ENCODE measurements around the gene ZNF302. TPM values are rescaled to one million over a fixed set of nuclear protein-coding genes. Genes with fewer than 3 reads are reported as not detected.
A peak's percentile ranks its signal among the peaks of the same experiment; 100 is the strongest.

ZNF302 gene
- total and polyA plus RNA-seq, 4 donors = 5.8 to 18.6 (median 13.6) TPM

DNA sequence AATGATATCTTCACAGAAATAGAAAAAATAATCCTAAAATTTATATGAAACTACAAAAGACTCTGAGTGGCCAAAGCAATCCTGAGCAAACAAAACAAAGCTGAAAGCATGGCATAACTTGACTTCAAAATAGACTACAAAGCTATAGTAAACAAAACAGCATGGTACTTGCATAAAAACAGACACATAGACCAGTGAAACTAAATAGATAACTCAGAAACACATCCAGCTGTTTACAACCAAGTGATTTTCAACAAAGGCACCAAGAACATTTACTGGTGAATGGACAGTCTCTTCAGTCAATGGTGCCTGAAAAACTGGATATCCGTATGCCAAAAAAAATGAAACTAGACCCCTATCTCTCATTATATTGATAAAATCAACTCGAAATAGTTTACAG lies 25.7 kb upstream of the ZNF302 start:
- H3K27me3 ChIP-seq (ENCODE audit: control insufficient read depth in 4 of 4, insufficient read depth in 4 of 4, low read length in 3 of 4) = no peaks in the 10 kb centered on the region
- TF ChIP-seq EGR1 (IDR thresholded peaks at IDR 0.05; ENCODE audit: low read depth in 2 of 2) (no peak), HNF4G (IDR thresholded peaks at IDR 0.05) (no peak), HNF4A (conservative IDR thresholded peaks at IDR 0.05) (no peak), FOXA1 (IDR thresholded peaks at IDR 0.05) (no peak), GABPA (IDR thresholded peaks at IDR 0.05 in 1 of 2, conservative IDR thresholded peaks at IDR 0.05 in 1 of 2) (no peak)
- TF ChIP-seq, protein P1, sequence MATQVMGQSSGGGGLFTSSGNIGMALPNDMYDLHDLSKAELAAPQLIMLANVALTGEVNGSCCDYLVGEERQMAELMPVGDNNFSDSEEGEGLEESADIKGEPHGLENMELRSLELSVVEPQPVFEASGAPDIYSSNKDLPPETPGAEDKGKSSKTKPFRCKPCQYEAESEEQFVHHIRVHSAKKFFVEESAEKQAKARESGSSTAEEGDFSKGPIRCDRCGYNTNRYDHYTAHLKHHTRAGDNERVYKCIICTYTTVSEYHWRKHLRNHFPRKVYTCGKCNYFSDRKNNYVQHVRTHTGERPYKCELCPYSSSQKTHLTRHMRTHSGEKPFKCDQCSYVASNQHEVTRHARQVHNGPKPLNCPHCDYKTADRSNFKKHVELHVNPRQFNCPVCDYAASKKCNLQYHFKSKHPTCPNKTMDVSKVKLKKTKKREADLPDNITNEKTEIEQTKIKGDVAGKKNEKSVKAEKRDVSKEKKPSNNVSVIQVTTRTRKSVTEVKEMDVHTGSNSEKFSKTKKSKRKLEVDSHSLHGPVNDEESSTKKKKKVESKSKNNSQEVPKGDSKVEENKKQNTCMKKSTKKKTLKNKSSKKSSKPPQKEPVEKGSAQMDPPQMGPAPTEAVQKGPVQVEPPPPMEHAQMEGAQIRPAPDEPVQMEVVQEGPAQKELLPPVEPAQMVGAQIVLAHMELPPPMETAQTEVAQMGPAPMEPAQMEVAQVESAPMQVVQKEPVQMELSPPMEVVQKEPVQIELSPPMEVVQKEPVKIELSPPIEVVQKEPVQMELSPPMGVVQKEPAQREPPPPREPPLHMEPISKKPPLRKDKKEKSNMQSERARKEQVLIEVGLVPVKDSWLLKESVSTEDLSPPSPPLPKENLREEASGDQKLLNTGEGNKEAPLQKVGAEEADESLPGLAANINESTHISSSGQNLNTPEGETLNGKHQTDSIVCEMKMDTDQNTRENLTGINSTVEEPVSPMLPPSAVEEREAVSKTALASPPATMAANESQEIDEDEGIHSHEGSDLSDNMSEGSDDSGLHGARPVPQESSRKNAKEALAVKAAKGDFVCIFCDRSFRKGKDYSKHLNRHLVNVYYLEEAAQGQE (IDR thresholded peaks at IDR 0.05) = no peak
- TF ChIP-seq, protein P2, sequence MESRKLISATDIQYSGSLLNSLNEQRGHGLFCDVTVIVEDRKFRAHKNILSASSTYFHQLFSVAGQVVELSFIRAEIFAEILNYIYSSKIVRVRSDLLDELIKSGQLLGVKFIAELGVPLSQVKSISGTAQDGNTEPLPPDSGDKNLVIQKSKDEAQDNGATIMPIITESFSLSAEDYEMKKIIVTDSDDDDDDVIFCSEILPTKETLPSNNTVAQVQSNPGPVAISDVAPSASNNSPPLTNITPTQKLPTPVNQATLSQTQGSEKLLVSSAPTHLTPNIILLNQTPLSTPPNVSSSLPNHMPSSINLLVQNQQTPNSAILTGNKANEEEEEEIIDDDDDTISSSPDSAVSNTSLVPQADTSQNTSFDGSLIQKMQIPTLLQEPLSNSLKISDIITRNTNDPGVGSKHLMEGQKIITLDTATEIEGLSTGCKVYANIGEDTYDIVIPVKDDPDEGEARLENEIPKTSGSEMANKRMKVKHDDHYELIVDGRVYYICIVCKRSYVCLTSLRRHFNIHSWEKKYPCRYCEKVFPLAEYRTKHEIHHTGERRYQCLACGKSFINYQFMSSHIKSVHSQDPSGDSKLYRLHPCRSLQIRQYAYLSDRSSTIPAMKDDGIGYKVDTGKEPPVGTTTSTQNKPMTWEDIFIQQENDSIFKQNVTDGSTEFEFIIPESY (IDR thresholded peaks at IDR 0.05) = no peak
- H3K27ac ChIP-seq (ENCODE audit: low read depth in 1 of 2, low read length in 2 of 2) = no peak overlapping the region
- 68% methylated on average over 2 of the region's 2 CpGs for WGBS
- H3K36me3 ChIP-seq (ENCODE audit: control insufficient read depth in 4 of 4, insufficient read depth in 3 of 4, low read depth in 1 of 4, low read length in 3 of 4) = no peaks in the 10 kb centered on the region
- no peak overlapping the region for H3K9ac ChIP-seq (ENCODE audit: low read depth in 1 of 2, low read length in 2 of 2)
- no peak for DNase-seq (ENCODE audit: low spot score)
- H3K9me3 ChIP-seq (ENCODE audit: control insufficient read depth in 4 of 4, low read length in 3 of 4) = no peaks in the 10 kb centered on the region
- H3K4me3 ChIP-seq (ENCODE audit: low read depth in 1 of 3, low read length in 3 of 3) = no peak overlapping the region
- H3K4me1 ChIP-seq (ENCODE audit: control insufficient read depth in 4 of 4, insufficient read depth in 4 of 4, low read length in 3 of 4) = peaks cover 9 to 21% (median 16%) of the 10 kb centered on the region in 4 donors

GRCh38 chr19:34654796-34655195 lies 22.7 kb upstream of the ZNF302 start:
- Histone ChIP-seq H3K4me3 (ENCODE audit: low read depth in 1 of 3, low read length in 3 of 3) (no peak overlapping the region), H3K36me3 (ENCODE audit: control insufficient read depth in 4 of 4, insufficient read depth in 3 of 4, low read depth in 1 of 4, low read length in 3 of 4) (no peaks in the 10 kb centered on the region), H3K9ac (ENCODE audit: low read depth in 1 of 2, low read length in 2 of 2) (no peak overlapping the region), H3K9me3 (ENCODE audit: control insufficient read depth in 4 of 4, low read length in 3 of 4) (no peaks in the 10 kb centered on the region), H3K27ac (ENCODE audit: low read depth in 1 of 2, low read length in 2 of 2) (no peak overlapping the region), H3K4me1 (ENCODE audit: control insufficient read depth in 4 of 4, insufficient read depth in 4 of 4, low read length in 3 of 4) (peaks cover 9 to 21% (median 16%) of the 10 kb centered on the region in 4 donors), H3K27me3 (ENCODE audit: control insufficient read depth in 4 of 4, insufficient read depth in 4 of 4, low read length in 3 of 4) (no peaks in the 10 kb centered on the region)
- TF ChIP-seq YY1 (IDR thresholded peaks at IDR 0.05) = no peak
- no peak for TF ChIP-seq HNF4G (IDR thresholded peaks at IDR 0.05)
- 30% methylated on average over 2 of the region's 2 CpGs for WGBS
- no peak for DNase-seq (ENCODE audit: low spot score)

- no peak overlapping the region for H3K9ac ChIP-seq (ENCODE audit: low read depth in 1 of 2, low read length in 2 of 2)
- WGBS = 61% methylated on average over 2 of the region's 2 CpGs
- no peaks in the 10 kb centered on the region for H3K9me3 ChIP-seq (ENCODE audit: control insufficient read depth in 4 of 4, low read length in 3 of 4)
- peaks cover 9 to 21% (median 16%) of the 10 kb centered on the region in 4 donors for H3K4me1 ChIP-seq (ENCODE audit: control insufficient read depth in 4 of 4, insufficient read depth in 4 of 4, low read length in 3 of 4)
- H3K27ac ChIP-seq (ENCODE audit: low read depth in 1 of 2, low read length in 2 of 2) = peak overlapping the region in 1 of 2 donors; percentile 18
- H3K27me3 ChIP-seq (ENCODE audit: control insufficient read depth in 4 of 4, insufficient read depth in 4 of 4, low read length in 3 of 4) = no peaks in the 10 kb centered on the region
- no peaks in the 10 kb centered on the region for H3K36me3 ChIP-seq (ENCODE audit: control insufficient read depth in 4 of 4, insufficient read depth in 3 of 4, low read depth in 1 of 4, low read length in 3 of 4)
- no peak overlapping the region for H3K4me3 ChIP-seq (ENCODE audit: low read depth in 1 of 3, low read length in 3 of 3)
- no peak for DNase-seq (ENCODE audit: low spot score)
- TF ChIP-seq, protein P1 (IDR thresholded peaks at IDR 0.05) = no peak
- no peak for TF ChIP-seq EGR1 (IDR thresholded peaks at IDR 0.05; ENCODE audit: low read depth in 2 of 2)
- peak; percentile 22 for TF ChIP-seq HNF4G (IDR thresholded peaks at IDR 0.05)
- no peak for TF ChIP-seq RAD21 (IDR thresholded peaks at IDR 0.05)
- TF ChIP-seq YY1 (IDR thresholded peaks at IDR 0.05) = peak; percentile 48
- TF ChIP-seq TAF1 (conservative IDR thresholded peaks at IDR 0.05) = no peak
- TF ChIP-seq, protein P3, sequence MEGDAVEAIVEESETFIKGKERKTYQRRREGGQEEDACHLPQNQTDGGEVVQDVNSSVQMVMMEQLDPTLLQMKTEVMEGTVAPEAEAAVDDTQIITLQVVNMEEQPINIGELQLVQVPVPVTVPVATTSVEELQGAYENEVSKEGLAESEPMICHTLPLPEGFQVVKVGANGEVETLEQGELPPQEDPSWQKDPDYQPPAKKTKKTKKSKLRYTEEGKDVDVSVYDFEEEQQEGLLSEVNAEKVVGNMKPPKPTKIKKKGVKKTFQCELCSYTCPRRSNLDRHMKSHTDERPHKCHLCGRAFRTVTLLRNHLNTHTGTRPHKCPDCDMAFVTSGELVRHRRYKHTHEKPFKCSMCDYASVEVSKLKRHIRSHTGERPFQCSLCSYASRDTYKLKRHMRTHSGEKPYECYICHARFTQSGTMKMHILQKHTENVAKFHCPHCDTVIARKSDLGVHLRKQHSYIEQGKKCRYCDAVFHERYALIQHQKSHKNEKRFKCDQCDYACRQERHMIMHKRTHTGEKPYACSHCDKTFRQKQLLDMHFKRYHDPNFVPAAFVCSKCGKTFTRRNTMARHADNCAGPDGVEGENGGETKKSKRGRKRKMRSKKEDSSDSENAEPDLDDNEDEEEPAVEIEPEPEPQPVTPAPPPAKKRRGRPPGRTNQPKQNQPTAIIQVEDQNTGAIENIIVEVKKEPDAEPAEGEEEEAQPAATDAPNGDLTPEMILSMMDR (IDR thresholded peaks at IDR 0.05; ENCODE audit: low read depth, low read length, missing input control) = no peak
- no peak for TF ChIP-seq SP1 (IDR thresholded peaks at IDR 0.05)
- TF ChIP-seq, protein P2 (IDR thresholded peaks at IDR 0.05) = no peak
- no peak for TF ChIP-seq GABPA (IDR thresholded peaks at IDR 0.05 in 1 of 2, conservative IDR thresholded peaks at IDR 0.05 in 1 of 2)
- peak; percentile 59 for TF ChIP-seq RXRA (IDR thresholded peaks at IDR 0.05)
- peak; percentile 73 to 77 for TF ChIP-seq HNF4A (conservative IDR thresholded peaks at IDR 0.05)
Measured at GRCh38 chr19:34655651-34656050, 21.8 kb upstream of the ZNF302 start.
